Measurements from ENCODE around the gene C2orf76.

C2orf76 gene

GRCh38 chr2:119337749-119338148 lies 28.9 kb downstream of the C2orf76 start:
- DNase-seq, result no peak

GRCh38 chr2:119333833-119334232 lies 32.8 kb downstream of the C2orf76 start:
- no peak for DNase-seq

GRCh38 chr2:119333360-119333759 lies 33.3 kb downstream of the C2orf76 start:
- no peak for DNase-seq

- DNase-seq, result no peak
Observed at GRCh38 chr2:119332953-119333352, 33.7 kb downstream of the C2orf76 start.

GRCh38 chr2:119327431-119327830 lies 39.2 kb downstream of the C2orf76 start:
- DNase-seq, result no peak

GRCh38 chr2:119326938-119327337 lies 39.7 kb downstream of the C2orf76 start:
- DNase-seq, result no peak

- DNase-seq, result no peak
Observed at GRCh38 chr2:119324685-119325270, 41.9 kb downstream of the C2orf76 start.

GRCh38 chr2:119323459-119323858 lies 43.2 kb downstream of the C2orf76 start:
- DNase-seq, result no peak

GRCh38 chr2:119319593-119319992 lies 47.0 kb downstream of the C2orf76 start:
- DNase-seq, result no peak

- DNase-seq, result no peak
Observed at GRCh38 chr2:119317554-119317953, 49.1 kb downstream of the C2orf76 start.

- no peak for DNase-seq
Observed at GRCh38 chr2:119316066-119316465, 50.6 kb downstream of the C2orf76 start.

GRCh38 chr2:119315241-119315925 lies 51.3 kb downstream of the C2orf76 start:
- DNase-seq, result no peak

GRCh38 chr2:119311831-119312230 lies 54.8 kb downstream of the C2orf76 start:
- DNase-seq, result no peak

GRCh38 chr2:119311371-119311770 lies 55.3 kb downstream of the C2orf76 start:
- no peak for DNase-seq

GRCh38 chr2:119308793-119309330 lies 57.8 kb downstream of the C2orf76 start:
- DNase-seq, result no peak

GRCh38 chr2:119307419-119308140 lies 59.1 kb downstream of the C2orf76 start:
- no peak for DNase-seq

- no peak for DNase-seq
Observed at GRCh38 chr2:119306196-119306590, 60.4 kb downstream of the C2orf76 start.

- DNase-seq, result no peak
Observed at GRCh38 chr2:119305497-119306195, 61.0 kb downstream of the C2orf76 start.

- DNase-seq, result no peak
Observed at GRCh38 chr2:119304847-119305246, 61.8 kb downstream of the C2orf76 start.

- DNase-seq, result no peak
Observed at GRCh38 chr2:119301413-119301812, 65.2 kb downstream of the C2orf76 start.

- DNase-seq, result no peak
Observed at GRCh38 chr2:119295688-119296375, 70.8 kb downstream of the C2orf76 start.

- DNase-seq, result no peak
Observed at GRCh38 chr2:119294671-119295070, 72.0 kb downstream of the C2orf76 start.

GRCh38 chr2:119293900-119294299 lies 72.7 kb downstream of the C2orf76 start:
- no peak for DNase-seq
